ENCODE measurements around the gene DCHS1.
"Not testable (repeated sequence)": the region's sequence is repeated elsewhere in the genome, so short reads cannot be mapped to it uniquely, and the experiment has no call there.

DNA sequence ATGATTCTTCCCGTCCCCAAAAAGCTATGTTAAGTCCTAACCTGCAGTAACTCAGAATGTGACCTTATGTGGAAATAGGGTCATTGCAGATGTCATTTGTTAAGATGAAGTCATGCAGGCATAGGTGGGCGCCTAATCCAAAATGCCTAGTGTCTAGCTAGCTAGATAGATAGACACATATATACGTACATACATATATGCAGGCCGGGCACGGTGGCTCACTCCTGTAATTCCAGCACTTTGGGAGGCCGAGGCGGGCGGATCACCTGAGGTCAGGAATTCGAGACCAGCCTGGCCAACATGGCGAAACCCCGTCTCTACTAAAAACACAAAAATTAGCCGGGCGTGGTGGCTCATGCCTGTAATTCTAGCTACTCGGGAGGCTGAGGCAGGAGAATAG lies 28.5 kb upstream of the DCHS1 start:
- not testable (repeated sequence) for TF ChIP-seq POLR2A, CTCF (IDR thresholded peaks at IDR 0.05)
